ENCODE results near the gene SDCBP2.

Gene SDCBP2

DNA sequence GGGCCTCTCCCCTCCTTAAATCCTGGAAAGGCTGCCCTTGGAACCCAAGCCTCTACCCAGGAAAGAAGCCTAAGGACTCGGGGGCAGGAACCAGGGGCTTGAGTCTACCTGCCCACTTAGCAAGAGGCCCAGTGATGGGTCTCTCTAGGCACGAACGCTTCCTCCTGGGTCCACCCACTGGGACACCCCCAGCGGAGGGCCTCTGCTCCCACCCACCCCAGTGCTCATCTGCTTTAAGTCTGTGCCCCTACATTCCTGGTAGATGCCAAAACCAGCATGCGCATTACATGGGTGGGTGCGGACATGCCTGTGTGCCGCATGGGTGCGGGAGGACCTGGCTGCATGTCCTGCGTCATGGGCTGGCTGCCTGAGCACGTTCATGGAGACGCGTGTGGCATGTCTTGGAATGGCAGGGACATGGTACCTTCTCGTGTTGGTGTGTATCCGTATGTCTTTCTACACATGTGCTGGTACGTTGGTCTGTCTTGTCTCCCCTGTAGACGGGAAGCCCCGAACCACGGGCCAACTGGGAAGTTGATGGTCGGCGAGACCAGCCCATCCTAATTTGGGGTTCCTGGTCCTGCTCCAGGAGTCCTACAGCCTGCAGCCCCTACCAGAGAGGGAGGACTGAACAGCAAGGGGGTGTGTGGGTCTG is 33.5 kb downstream of the SDCBP2 start:
- H3K27ac ChIP-seq: no peak overlapping the region
- H3K4me1 ChIP-seq (ENCODE audit: low read depth, poor library complexity, severe bottlenecking): no peaks in the 10 kb centered on the region
- TF ChIP-seq, protein P1, sequence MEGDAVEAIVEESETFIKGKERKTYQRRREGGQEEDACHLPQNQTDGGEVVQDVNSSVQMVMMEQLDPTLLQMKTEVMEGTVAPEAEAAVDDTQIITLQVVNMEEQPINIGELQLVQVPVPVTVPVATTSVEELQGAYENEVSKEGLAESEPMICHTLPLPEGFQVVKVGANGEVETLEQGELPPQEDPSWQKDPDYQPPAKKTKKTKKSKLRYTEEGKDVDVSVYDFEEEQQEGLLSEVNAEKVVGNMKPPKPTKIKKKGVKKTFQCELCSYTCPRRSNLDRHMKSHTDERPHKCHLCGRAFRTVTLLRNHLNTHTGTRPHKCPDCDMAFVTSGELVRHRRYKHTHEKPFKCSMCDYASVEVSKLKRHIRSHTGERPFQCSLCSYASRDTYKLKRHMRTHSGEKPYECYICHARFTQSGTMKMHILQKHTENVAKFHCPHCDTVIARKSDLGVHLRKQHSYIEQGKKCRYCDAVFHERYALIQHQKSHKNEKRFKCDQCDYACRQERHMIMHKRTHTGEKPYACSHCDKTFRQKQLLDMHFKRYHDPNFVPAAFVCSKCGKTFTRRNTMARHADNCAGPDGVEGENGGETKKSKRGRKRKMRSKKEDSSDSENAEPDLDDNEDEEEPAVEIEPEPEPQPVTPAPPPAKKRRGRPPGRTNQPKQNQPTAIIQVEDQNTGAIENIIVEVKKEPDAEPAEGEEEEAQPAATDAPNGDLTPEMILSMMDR (conservative IDR thresholded peaks at IDR 0.05; ENCODE audit: low read depth, low read length): no peak
- H4K20me1 ChIP-seq (ENCODE audit: insufficient read depth): no peaks in the 10 kb centered on the region
- no peak overlapping the region for H3K4me3 ChIP-seq (IDR thresholded peaks at IDR 0.05; ENCODE audit: insufficient read depth, low read depth, low read length)
- H3K27me3 ChIP-seq (ENCODE audit: insufficient read depth, low read depth): no peaks in the 10 kb centered on the region
- H3K79me2 ChIP-seq (ENCODE audit: insufficient read depth, low read depth): no peaks in the 10 kb centered on the region
- no peak overlapping the region for H2AFZ ChIP-seq (ENCODE audit: low read depth)
- no peaks in the 10 kb centered on the region for H3K36me3 ChIP-seq (ENCODE audit: insufficient read depth)
- H3K4me2 ChIP-seq: no peak overlapping the region
- no peak overlapping the region for H3K9ac ChIP-seq

DNA sequence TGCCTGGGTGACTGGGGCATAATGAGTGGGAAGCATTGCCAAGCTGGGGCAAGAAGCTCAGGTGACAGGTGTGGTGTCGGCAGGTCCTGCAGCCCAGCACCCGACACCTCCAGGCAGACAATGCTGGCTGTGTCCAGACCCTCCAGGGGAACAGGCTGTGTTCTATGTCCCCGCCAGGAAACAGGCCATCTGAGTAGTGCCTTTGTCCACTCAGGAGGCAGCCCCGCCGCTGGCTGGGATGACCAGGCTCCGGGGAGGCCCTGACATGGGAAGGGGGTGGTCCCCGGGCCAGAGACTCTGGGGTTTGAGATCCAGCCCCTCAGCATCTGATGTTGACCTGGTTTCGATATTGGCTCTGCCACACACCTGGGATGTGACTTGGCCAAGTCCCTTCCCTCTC is 34.4 kb downstream of the SDCBP2 start:
- H3K4me3 ChIP-seq (IDR thresholded peaks at IDR 0.05; ENCODE audit: insufficient read depth, low read depth, low read length): no peak overlapping the region
- H3K36me3 ChIP-seq (ENCODE audit: insufficient read depth): no peaks in the 10 kb centered on the region
- TF ChIP-seq, protein P1 (conservative IDR thresholded peaks at IDR 0.05; ENCODE audit: low read depth, low read length): no peak
- no peaks in the 10 kb centered on the region for H3K27me3 ChIP-seq (ENCODE audit: insufficient read depth, low read depth)
- H4K20me1 ChIP-seq (ENCODE audit: insufficient read depth): no peaks in the 10 kb centered on the region
- no peak overlapping the region for H3K27ac ChIP-seq
- no peak overlapping the region for H3K4me2 ChIP-seq
- no peaks in the 10 kb centered on the region for H3K4me1 ChIP-seq (ENCODE audit: low read depth, poor library complexity, severe bottlenecking)
- no peaks in the 10 kb centered on the region for H3K79me2 ChIP-seq (ENCODE audit: insufficient read depth, low read depth)
- no peak overlapping the region for H2AFZ ChIP-seq (ENCODE audit: low read depth)
- no peak overlapping the region for H3K9ac ChIP-seq

DNA sequence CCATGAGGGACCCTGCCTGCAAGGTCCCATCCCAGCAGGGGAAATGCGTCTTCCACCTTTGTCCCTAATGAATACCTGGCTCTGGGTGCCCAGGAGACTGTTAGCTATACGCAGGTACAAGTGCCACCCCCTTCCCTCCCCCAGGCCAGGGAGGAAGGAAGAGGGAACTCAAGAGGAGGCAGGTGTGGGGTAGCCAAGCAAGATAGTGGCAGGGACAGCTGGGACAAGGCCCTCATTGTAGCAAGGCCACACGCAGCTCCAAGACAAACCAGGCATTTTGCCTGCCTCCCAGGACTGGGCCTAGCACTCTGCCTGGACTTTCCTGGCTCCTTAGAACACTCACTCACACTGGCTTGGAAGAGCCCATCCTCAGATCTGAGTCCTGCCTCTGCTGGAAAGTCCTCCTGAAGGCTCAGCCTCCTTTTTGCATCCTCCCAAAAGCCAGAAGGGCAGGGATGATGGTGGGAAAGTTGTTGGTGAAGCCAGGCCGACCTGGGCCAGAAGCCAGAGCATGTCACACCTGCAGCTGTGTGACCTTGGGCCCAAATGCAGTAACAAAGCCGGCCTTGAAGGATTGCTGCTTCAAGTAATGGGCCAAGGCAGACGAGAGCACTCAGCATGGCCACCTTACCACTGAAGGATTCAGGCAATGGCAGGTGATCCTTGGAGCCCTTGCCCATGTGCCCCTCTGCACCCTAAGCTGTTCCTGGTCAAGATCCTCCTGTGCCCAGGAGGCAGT is 35.1 kb downstream of the SDCBP2 start:
- Histone ChIP-seq H3K79me2 (ENCODE audit: insufficient read depth, low read depth) (no peaks in the 10 kb centered on the region), H3K4me2 (no peak overlapping the region), H4K20me1 (ENCODE audit: insufficient read depth) (no peaks in the 10 kb centered on the region), H2AFZ (ENCODE audit: low read depth) (no peak overlapping the region), H3K27me3 (ENCODE audit: insufficient read depth, low read depth) (no peaks in the 10 kb centered on the region), H3K4me3 (IDR thresholded peaks at IDR 0.05; ENCODE audit: insufficient read depth, low read depth, low read length) (no peak overlapping the region), H3K27ac (no peak overlapping the region), H3K36me3 (ENCODE audit: insufficient read depth) (no peaks in the 10 kb centered on the region), H3K9ac (no peak overlapping the region), H3K4me1 (ENCODE audit: low read depth, poor library complexity, severe bottlenecking) (no peaks in the 10 kb centered on the region)
- TF ChIP-seq, protein P1 (conservative IDR thresholded peaks at IDR 0.05; ENCODE audit: low read depth, low read length): no peak

DNA sequence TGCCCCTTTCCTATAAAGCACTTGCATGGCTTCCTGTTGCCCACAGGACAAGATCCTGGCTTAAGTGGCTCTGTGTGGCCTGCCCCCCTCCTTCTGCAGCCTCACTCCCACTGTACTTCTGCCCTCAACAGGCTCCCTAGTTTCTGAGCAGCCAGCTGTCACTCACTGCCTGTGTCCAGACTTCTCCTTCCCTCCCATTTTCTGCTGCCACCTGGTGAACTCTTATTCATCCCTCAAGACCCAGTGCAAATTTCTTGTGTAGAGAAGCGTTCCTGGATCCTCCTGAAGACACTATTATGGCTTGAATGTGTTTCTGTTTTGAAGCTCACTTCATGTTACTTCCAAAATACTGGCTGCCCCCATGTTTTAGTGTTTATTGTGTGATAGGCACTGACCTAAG is 36.3 kb downstream of the SDCBP2 start:
- no peaks in the 10 kb centered on the region for H3K27me3 ChIP-seq (ENCODE audit: insufficient read depth, low read depth)
- peaks cover 2% of the 10 kb centered on the region for H3K4me1 ChIP-seq (ENCODE audit: low read depth, poor library complexity, severe bottlenecking)
- no peaks in the 10 kb centered on the region for H3K79me2 ChIP-seq (ENCODE audit: insufficient read depth, low read depth)
- TF ChIP-seq, protein P1 (conservative IDR thresholded peaks at IDR 0.05; ENCODE audit: low read depth, low read length): no peak
- H3K36me3 ChIP-seq (ENCODE audit: insufficient read depth): no peaks in the 10 kb centered on the region
- H3K9ac ChIP-seq: no peak overlapping the region
- H2AFZ ChIP-seq (ENCODE audit: low read depth): no peak overlapping the region
- H3K4me3 ChIP-seq (IDR thresholded peaks at IDR 0.05; ENCODE audit: insufficient read depth, low read depth, low read length): no peak overlapping the region
- no peak overlapping the region for H3K4me2 ChIP-seq
- no peaks in the 10 kb centered on the region for H4K20me1 ChIP-seq (ENCODE audit: insufficient read depth)
- no peak overlapping the region for H3K27ac ChIP-seq
